ENCODE measurements around the gene FN3KRP. TPM values are rescaled to one million over a fixed set of nuclear protein-coding genes. Genes with fewer than 3 reads are reported as not detected.

The FN3KRP gene
- total RNA-seq, 1 donor from 2014 or later = 28.1 TPM

DNA sequence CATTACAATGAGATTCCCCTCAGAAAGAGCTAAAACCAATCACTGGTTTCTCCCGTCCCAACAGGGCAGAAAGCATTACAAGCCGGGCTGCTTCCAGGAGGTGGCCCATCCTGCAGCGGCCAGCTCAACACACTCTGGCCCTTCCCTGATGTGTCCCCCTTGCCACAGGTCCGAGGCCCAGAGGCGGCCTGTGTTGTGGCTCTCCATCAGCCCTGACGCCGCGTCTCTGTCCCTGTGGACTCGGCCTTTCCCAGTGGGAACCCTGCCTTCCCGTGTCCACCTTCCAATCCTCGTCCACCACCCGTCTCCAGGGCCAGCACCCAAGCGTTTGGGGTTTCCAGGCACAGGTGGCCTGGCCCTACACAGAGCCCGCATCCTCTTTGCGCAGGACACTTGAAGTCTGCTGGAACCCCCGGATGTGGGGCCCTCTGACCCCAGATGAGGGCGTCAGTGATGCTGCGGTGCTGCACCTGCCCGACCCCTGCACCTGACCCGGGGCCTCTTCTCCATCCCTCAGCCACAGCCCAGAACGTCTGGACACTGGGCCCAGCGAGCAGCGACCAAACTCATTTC lies 39.1 kb upstream of the FN3KRP start:
- Mint-ChIP-seq H3K36me3 (ENCODE audit: unreplicated experiment) (no peaks in the 10 kb centered on the region), H3K9me3 (ENCODE audit: unreplicated experiment) (peaks cover 2% of the 10 kb centered on the region), H3K27me3 (ENCODE audit: unreplicated experiment) (peaks cover 6% of the 10 kb centered on the region), H3K27ac (ENCODE audit: unreplicated experiment) (no peak overlapping the region), H3K4me3 (ENCODE audit: unreplicated experiment) (no peak overlapping the region), H3K4me1 (ENCODE audit: low read depth, unreplicated experiment) (peaks cover 4% of the 10 kb centered on the region)
- DNase-seq = no peak
- TF ChIP-seq, protein P1, sequence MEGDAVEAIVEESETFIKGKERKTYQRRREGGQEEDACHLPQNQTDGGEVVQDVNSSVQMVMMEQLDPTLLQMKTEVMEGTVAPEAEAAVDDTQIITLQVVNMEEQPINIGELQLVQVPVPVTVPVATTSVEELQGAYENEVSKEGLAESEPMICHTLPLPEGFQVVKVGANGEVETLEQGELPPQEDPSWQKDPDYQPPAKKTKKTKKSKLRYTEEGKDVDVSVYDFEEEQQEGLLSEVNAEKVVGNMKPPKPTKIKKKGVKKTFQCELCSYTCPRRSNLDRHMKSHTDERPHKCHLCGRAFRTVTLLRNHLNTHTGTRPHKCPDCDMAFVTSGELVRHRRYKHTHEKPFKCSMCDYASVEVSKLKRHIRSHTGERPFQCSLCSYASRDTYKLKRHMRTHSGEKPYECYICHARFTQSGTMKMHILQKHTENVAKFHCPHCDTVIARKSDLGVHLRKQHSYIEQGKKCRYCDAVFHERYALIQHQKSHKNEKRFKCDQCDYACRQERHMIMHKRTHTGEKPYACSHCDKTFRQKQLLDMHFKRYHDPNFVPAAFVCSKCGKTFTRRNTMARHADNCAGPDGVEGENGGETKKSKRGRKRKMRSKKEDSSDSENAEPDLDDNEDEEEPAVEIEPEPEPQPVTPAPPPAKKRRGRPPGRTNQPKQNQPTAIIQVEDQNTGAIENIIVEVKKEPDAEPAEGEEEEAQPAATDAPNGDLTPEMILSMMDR (IDR thresholded peaks at IDR 0.05; ENCODE audit: partially characterized antibody, unreplicated experiment) = no peak

DNA sequence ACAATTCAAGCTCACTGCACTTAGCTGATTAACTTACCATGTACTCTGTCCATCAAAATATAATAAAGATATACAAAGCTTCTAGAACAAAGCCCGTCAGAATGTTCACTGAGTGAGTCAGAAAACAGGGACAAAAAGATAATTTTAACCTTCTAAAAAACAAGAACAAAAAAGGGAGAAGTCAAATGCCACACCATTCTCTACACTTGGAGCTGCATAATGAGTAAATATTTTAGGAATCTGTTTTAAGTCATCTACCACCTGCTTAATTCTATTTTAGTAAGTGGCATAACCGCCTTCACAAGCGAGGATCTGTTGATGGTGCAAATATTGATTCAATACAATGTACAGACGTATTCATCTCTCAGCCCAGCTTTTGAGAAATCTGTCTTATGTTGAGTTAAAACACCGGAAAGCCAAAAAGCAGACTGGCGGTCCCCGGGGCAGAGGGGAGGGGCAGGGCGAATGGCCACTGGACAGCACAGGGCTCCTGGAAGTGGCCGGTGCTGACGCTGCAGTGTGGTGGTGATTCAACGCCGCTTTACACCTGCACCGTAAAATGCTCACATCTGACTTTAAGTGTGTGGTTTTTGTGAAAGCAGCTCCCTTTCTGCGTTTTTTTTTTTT lies 38.1 kb upstream of the FN3KRP start:
- Mint-ChIP-seq H3K4me3 (ENCODE audit: unreplicated experiment) (no peak overlapping the region), H3K36me3 (ENCODE audit: unreplicated experiment) (no peaks in the 10 kb centered on the region), H3K27ac (ENCODE audit: unreplicated experiment) (peak overlapping the region; percentile 20), H3K27me3 (ENCODE audit: unreplicated experiment) (peaks cover 6% of the 10 kb centered on the region), H3K4me1 (ENCODE audit: low read depth, unreplicated experiment) (peaks cover 4% of the 10 kb centered on the region), H3K9me3 (ENCODE audit: unreplicated experiment) (peaks cover 2% of the 10 kb centered on the region)
- no peak for DNase-seq
- TF ChIP-seq, protein P1 (IDR thresholded peaks at IDR 0.05; ENCODE audit: partially characterized antibody, unreplicated experiment) = no peak

DNA sequence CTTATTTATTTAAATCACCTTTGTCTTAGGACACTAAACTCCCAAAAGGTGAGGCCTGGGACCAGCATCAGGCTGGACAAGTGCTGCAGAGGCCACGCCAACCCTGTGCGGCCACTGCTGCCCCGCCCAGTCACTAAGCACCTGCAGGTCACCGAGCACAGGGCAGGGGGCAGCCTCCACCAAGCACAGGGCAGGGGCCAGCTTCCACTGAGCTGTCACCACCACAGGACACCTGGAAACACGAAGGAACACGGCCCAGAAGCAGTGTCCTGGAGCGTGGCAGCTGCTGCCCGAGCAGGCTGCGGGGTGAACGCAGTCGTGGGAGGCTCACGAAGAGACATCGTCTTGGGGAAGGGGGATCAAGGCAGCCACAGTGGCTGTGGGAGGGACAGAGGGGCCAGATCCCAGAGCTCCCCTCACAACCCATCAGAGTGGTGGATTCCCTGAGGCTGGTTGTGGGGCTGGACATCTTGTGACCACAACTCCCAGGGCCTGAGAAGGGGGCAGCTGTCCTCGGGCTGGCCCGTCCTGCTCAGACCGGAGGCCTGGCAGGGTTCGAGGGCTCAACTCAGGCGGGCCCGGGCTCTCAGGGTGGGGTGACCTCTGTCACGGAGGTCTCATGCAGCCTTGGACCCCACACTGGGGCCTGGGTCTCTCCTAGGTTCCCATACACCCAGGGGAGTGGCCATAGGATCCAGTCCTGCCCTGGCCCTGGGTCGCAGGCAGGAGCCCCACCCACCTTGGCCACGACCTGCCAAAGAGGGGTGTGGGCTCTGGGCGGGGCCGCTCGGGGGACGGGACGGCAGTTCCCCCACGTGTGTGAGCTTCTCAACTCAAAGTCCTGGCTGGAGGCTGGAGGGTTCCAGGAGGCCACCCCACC lies 36.7 kb upstream of the FN3KRP start:
- TF ChIP-seq, protein P1 (IDR thresholded peaks at IDR 0.05; ENCODE audit: partially characterized antibody, unreplicated experiment) = no peak
- Mint-ChIP-seq H3K27me3 (ENCODE audit: unreplicated experiment) (peaks cover 4% of the 10 kb centered on the region), H3K4me1 (ENCODE audit: low read depth, unreplicated experiment) (peaks cover 4% of the 10 kb centered on the region), H3K27ac (ENCODE audit: unreplicated experiment) (no peak overlapping the region), H3K9me3 (ENCODE audit: unreplicated experiment) (peaks cover 2% of the 10 kb centered on the region), H3K4me3 (ENCODE audit: unreplicated experiment) (no peak overlapping the region), H3K36me3 (ENCODE audit: unreplicated experiment) (no peaks in the 10 kb centered on the region)
- DNase-seq = no peak

DNA sequence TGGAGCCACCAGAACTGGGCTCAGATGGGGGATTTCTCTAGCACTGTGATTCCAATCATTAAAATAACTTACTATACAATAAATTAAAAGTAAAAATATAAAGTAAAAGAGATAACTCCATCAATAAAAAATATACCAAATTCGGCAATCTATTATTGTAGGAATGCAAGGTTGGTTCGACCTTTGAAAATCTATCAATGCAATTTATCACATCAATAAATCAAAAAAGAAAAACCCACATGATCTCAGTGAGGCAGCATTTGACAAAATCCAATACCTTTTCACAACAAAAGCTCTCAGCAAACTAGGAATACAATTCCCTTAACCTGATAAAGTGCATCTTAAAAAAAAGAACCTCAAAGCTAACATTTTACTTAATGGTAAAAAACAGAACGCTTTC lies 35.0 kb upstream of the FN3KRP start:
- H3K36me3 Mint-ChIP-seq (ENCODE audit: unreplicated experiment) = no peaks in the 10 kb centered on the region
- H3K9me3 Mint-ChIP-seq (ENCODE audit: unreplicated experiment) = no peaks in the 10 kb centered on the region
- H3K4me1 Mint-ChIP-seq (ENCODE audit: low read depth, unreplicated experiment) = peaks cover 2% of the 10 kb centered on the region
- TF ChIP-seq, protein P1 (IDR thresholded peaks at IDR 0.05; ENCODE audit: partially characterized antibody, unreplicated experiment) = no peak
- no peak overlapping the region for H3K4me3 Mint-ChIP-seq (ENCODE audit: unreplicated experiment)
- DNase-seq = no peak
- H3K27me3 Mint-ChIP-seq (ENCODE audit: unreplicated experiment) = peaks cover 1% of the 10 kb centered on the region
- H3K27ac Mint-ChIP-seq (ENCODE audit: unreplicated experiment) = no peak overlapping the region

Measured in glutamatergic neuron (in vitro differentiated cells).